Measurements from ENCODE around the gene HSPG2. TPM values are rescaled to one million over a fixed set of nuclear protein-coding genes. Genes with fewer than 3 reads are reported as not detected.

The HSPG2 gene
- total and polyA plus RNA-seq, 9 of the 15 experiments (the other 6 are each of a cell fraction or from before 2014, with no cell fraction given): 0.14 to 160 (median 15.7) TPM

GRCh38 chr1:21963477-21964217 lies 26.5 kb upstream of the HSPG2 start (continued):
- TF ChIP-seq RBM25 (IDR thresholded peaks at IDR 0.05; ENCODE audit: low read depth, low read length, severe bottlenecking): peak; percentile 88
- TF ChIP-seq IFI16 (CRISPR knock-in tag; IDR thresholded peaks at IDR 0.05): no peak
- no peak for TF ChIP-seq SMARCC2 (IDR thresholded peaks at IDR 0.05; ENCODE audit: low read depth)
- TF ChIP-seq MTA3 (IDR thresholded peaks at IDR 0.05; ENCODE audit: borderline replicate concordance): 0 out of 2 replicates have a peak, but pooled peaks have one; percentile 22
- 0 out of 2 replicates have a peak, but pooled peaks have one; percentile 42 for TF ChIP-seq TRIM28 (IDR thresholded peaks at IDR 0.05)
- no peak for TF ChIP-seq POU5F1 (IDR thresholded peaks at IDR 0.05; ENCODE audit: borderline replicate concordance, low read depth, low read length, partially characterized antibody)
- TF ChIP-seq FOXP4 (CRISPR knock-in tag; IDR thresholded peaks at IDR 0.05; ENCODE audit: borderline replicate concordance): no peak
- no peak for TF ChIP-seq MTA1 (IDR thresholded peaks at IDR 0.05; ENCODE audit: borderline replicate concordance)
- TF ChIP-seq TCFL5 (CRISPR knock-in tag; conservative IDR thresholded peaks at IDR 0.05): no peak
- no peak for TF ChIP-seq ATF1 (CRISPR knock-in tag; IDR thresholded peaks at IDR 0.05)
- 0 out of 2 replicates have a peak, but pooled peaks have one; percentile 15 for TF ChIP-seq ATF1 (tag; IDR thresholded peaks at IDR 0.05)
- peak; percentile 59; the same call in 1 of the 2 replicates for TF ChIP-seq BHLHE40 (IDR thresholded peaks at IDR 0.05; ENCODE audit: low read length)
- no peak for TF ChIP-seq CCAR2 (IDR thresholded peaks at IDR 0.05; ENCODE audit: low read depth, low read length)
- TF ChIP-seq NCOA6 (IDR thresholded peaks at IDR 0.05): no peak
- TF ChIP-seq MAFF (IDR thresholded peaks at IDR 0.05; ENCODE audit: low read length): no peak
- TF ChIP-seq ZFPM2 (CRISPR knock-in tag; IDR thresholded peaks at IDR 0.05): no peak
- TF ChIP-seq SRSF7 (optimal IDR thresholded peaks at IDR 0.05; ENCODE audit: low read depth, low read length): no peak
- no peak for TF ChIP-seq CBFA2T2 (conservative IDR thresholded peaks at IDR 0.05)
- no peak for TF ChIP-seq ADNP (tag; IDR thresholded peaks at IDR 0.05)
- TF ChIP-seq ZNF444 (CRISPR knock-in tag; IDR thresholded peaks at IDR 0.05): no peak
- TF ChIP-seq RBM39 (optimal IDR thresholded peaks at IDR 0.05; ENCODE audit: low read depth, low read length): peak; percentile 59
- TF ChIP-seq MIER1 (IDR thresholded peaks at IDR 0.05; ENCODE audit: low read depth): no peak
- no peak for TF ChIP-seq FOXJ3 (CRISPR knock-in tag; IDR thresholded peaks at IDR 0.05)
- no peak for TF ChIP-seq IRF2 (CRISPR knock-in tag; IDR thresholded peaks at IDR 0.05)
- no peak for TF ChIP-seq ZNF696 (CRISPR knock-in tag; conservative IDR thresholded peaks at IDR 0.05)
- no peak; the same call in 1 of the 2 replicates for TF ChIP-seq RFX1 (IDR thresholded peaks at IDR 0.05)
- peak; percentile 46; the same call in 1 of the 2 replicates for TF ChIP-seq STAT5A (IDR thresholded peaks at IDR 0.05; ENCODE audit: borderline replicate concordance, low read length)
- no peak for TF ChIP-seq ZNF75A (CRISPR knock-in tag; IDR thresholded peaks at IDR 0.05)
- TF ChIP-seq SAFB2 (IDR thresholded peaks at IDR 0.05; ENCODE audit: borderline replicate concordance, low read depth, low read length, severe bottlenecking): no peak
